WTC11 (cell line): ENCODE data around the gene CPNE4.

Source experiments
- ATF1 ChIP-seq: sonication (generic); formaldehyde crosslinking; IDR thresholded peaks from 2 replicates; pipeline ENCODE4 v1.8.1; 2023; ENCODE audit warnings: mild to moderate bottlenecking, moderate library complexity, missing genetic modification reagents
- NR2C2 ChIP-seq: sonication (generic); formaldehyde crosslinking; IDR thresholded peaks from 2 replicates; pipeline ENCODE4 v1.8.0; 2022; ENCODE audit warnings: mild to moderate bottlenecking, missing genetic modification reagents
- TF ChIP-seq, protein P1 (sequence below): fragments of 200-600 bp; IDR thresholded peaks from 2 replicates; pipeline ENCODE4 v1.8.0; 2022; ENCODE audit warnings: antibody characterized with exemption

DNA sequence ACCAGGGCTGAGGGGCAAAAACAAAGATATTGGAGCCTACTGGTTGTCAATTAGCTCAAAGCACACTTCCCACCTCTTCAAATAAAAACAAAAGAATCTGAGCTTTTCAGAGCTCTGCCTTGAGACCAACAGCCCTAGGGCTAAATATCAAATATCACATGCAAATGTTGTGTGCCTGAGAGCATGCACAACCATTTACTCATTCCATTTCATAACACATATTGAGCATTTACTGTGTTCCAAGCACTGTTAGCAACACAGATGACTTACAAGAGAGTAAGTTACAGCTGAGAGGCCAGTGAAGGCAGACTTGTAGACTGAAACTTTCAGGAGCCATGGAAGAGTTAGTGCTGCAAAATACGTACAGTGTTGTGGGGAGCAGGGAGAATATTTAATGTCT is 222.4 kb downstream of the CPNE4 start:
- TF ChIP-seq ATF1 (CRISPR knock-in tag) (no peak), NR2C2 (no peak)
- TF ChIP-seq, protein P1, sequence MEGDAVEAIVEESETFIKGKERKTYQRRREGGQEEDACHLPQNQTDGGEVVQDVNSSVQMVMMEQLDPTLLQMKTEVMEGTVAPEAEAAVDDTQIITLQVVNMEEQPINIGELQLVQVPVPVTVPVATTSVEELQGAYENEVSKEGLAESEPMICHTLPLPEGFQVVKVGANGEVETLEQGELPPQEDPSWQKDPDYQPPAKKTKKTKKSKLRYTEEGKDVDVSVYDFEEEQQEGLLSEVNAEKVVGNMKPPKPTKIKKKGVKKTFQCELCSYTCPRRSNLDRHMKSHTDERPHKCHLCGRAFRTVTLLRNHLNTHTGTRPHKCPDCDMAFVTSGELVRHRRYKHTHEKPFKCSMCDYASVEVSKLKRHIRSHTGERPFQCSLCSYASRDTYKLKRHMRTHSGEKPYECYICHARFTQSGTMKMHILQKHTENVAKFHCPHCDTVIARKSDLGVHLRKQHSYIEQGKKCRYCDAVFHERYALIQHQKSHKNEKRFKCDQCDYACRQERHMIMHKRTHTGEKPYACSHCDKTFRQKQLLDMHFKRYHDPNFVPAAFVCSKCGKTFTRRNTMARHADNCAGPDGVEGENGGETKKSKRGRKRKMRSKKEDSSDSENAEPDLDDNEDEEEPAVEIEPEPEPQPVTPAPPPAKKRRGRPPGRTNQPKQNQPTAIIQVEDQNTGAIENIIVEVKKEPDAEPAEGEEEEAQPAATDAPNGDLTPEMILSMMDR, result no peak
